NCI-H526 (cell line): ENCODE measurements around the gene YARS2.
"Not testable (repeated sequence)": the region's sequence is repeated elsewhere in the genome, so short reads cannot be mapped to it uniquely, and the experiment has no call there.

Experiments used
- DNase-seq, 2 experiments: peaks; one replicate each; lab custom pipeline; 2025; lab: John Stamatoyannopoulos, UW

Gene YARS2

DNA sequence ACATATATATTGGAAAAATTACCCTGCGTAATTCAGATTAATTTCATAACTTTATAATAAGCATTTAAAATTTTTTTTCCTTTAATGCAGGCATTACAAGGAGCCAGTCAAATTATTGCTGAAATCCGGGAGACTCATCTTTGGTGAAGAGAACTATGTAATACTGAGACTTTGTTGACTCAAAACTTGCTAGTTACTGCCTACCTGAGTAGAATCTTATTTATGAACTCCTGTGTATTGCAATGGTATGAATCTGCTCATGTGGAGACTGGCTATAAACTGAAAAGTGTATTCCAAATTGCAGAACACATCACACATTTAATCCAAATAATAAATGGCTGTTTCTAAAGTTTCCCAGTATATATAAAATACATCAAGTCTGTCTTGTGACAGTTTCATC is 12.4 kb downstream of the YARS2 start:
- DNase-seq, result no peak

DNA sequence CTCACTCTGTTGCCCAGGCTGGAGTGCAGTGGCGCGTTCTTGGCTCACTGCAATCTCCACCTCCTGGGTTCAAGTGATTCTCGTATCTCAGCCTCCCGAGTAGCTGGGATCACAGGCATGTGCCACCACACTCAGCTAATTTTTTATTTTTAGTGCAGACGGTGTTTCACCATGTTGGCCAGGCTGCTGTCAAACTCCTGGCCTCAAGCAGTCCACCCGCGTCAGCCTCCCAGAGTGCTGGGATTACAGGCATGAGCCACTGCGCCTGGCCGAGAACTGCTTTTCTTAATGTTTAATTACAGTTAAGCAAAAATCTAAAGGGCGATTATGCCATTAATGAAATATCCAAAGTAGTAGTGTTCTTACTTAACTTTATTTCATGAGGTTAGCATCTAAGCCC is 13.6 kb downstream of the YARS2 start:
- no peak for DNase-seq

DNA sequence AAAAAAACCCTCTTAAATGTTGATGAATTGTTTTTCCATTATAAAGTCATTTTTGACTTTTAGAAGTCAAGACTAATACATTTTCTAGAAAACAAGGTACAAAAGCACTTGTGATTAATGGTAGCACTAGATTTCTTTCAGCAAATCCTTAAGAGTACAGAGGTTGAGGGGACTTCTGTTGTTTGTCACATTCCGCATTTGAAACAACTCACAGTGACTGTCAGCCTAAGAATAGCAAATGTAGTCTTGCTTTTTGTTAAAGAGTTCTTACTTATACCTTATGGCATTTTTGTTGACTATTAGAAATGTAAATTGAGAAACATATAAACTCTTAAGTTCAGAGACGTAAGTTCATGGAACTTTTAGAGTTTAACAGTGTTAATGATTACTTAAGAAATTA is 16.4 kb downstream of the YARS2 start:
- no peak for DNase-seq

DNA sequence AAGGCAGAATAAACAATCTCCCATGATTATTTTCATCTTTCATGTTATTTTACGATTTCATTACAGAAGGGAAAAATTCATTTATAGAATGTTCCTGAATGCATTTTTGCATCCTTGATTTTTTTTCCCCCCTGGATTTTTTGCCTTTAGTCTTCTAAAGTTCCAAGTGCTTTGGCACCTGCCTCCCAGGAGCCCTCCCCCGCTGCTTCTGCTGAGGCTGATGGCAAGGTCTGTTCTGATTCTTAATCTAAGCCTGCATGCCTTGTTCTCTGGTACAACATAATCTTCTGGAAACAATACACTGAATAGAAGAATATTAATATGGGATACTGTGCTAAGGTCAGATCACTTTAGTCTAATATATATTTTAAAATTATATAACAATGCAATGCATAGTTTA is 18.0 kb downstream of the YARS2 start:
- no peak for DNase-seq

DNA sequence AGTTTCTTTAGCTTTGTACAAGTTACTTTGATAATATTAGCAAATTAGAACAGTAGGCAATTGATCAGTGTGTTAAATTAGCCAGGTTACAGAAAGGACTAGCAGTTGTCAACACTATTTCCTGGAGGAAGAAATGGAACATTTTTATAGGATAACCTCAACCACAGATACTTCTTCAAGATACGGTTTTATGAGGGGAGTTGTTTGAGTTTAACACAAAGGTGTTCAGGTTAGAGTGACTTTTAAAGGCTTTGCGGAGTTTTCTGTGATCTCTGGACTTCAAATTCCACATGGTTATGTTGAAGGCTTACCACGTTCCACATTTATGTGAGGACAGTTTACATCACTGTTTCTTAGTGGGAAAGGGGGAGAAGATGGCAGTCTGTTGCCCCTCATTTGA is 19.3 kb downstream of the YARS2 start:
- DNase-seq, result no peak

DNA sequence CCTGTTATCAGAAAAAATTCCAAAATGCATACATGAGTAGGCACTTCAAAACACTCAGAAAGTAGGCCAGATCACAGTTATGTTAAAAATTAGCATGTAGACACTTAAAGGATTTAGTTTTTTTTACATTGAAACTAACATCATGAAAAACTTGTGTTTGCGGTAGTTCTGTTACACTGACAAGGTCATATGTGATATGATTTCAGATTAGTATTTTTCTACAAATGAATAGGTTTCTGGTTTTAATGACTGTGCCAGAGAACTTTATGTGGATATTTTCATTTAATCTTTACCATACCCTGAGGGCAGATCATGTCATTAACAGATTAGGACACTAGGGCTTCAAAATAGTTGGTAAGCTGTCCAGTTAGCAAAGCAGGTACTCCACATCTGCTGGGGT is 20.7 kb downstream of the YARS2 start:
- DNase-seq, result no peak

DNA sequence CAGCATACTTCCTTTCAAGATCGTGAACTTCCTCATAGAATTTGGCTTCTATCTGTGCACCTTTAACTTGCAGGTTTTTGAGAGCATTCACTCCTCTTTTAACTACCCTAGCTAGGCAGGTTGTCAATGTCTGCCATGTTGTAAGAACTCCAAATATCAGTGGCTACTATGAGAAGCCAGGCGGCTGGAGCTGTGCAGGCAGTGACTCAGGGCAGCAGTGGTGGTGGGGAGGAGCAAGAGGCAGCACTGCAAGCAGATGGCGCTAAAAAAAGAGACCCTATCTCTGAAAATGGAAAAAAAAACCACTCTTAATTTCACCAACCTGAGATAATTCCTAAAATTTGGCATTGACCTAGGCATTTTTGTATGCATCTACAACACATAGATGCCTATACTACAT is 28.5 kb downstream of the YARS2 start:
- DNase-seq, result peak in 1 of 2 experiments; percentile 11

DNA sequence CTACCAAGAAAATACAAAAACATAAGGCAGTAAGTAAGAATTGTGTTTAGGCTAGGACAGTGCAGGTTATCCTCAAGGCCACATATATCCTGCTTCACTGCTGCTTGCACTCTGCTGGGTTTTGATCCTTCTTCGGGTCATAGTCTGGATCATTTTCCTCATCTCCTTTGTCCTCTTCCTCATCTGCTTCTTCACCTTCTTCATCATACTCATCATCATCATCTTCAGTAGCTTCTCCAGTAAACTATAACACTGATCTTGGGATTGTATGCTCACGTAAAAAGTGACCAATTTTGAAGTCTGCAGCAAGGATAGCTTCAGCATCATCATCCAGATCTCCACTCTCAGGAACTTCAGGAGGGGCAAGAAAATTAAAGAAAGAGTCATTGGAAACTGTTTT is 29.4 kb downstream of the YARS2 start:
- no peak for DNase-seq

DNA sequence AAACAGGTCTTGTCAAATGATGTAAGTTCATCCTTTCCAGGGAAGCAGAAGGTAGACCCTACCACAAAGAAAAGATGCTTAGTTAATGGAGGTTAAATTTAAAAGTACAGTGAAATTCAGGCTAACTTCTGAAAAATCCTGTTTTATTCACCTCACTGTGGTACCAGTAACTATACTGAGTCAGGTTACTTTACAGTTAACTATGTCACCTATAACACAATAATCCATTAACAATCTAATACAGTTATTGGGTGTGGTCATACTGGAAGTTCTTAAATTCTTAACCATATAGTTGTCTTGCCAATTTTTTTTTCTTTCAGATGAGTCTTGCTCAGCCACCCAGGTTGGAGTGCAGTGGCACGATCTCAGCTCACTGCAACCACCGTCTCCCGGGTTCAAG is 30.4 kb downstream of the YARS2 start:
- DNase-seq, result not testable (repeated sequence)

DNA sequence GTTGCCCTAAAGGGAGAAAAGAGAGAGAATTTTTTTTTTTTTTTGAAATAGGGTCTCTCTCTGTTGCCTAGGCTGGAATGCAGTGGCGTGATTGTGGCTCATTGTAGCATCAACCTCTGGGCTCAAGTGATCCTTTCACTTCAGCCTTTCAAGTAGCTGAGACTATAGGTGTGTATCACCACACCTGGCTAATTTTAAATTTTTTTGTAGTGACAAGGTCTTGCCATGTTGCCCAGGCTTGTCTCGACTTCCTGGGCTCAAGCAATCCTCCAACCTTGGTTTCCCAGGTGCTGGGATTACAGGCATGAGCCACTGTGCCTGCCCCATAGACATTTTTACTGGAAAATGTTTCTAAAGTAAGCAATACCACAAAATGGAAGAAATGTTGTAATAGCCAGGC is 36.8 kb downstream of the YARS2 start:
- no peak for DNase-seq

DNA sequence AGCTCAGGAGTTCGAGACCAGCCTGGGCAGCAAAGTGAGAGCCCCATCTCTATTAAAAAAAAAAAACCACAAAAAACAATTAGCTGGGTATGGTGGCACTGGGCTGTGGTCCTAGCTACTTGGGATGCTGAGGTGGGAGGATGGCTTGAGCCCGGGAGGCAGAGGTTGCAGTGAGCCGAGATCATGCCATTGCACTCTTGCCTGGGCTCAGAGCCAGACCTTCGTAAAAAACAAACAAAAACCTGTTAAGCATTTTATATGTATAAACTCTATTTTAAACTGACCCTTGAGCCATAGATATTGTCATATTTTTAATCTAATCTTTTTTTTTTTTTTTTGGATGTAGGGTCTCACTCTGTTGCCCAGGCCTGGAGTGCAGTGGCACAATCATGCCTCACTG is 40.9 kb downstream of the YARS2 start:
- DNase-seq, result no peak

DNA sequence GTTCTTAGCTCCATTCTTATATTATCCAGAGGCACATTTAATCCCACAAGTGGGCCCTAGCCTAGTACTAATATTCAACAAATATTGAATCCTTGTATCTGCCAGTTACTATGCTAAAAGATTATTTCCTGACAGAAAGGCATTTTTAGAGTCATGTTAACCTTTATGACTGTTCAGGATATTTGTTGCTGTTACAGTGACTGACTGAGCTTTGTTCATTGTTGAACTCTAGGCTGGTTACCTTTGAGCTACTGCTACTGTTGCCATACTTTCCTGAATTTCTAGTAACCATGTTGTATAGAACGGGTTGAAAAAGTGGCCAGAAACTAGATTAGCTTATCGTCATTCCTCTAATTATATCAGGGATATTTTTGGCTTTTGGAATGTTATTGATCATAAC is 46.8 kb downstream of the YARS2 start:
- DNase-seq, result no peak

DNA sequence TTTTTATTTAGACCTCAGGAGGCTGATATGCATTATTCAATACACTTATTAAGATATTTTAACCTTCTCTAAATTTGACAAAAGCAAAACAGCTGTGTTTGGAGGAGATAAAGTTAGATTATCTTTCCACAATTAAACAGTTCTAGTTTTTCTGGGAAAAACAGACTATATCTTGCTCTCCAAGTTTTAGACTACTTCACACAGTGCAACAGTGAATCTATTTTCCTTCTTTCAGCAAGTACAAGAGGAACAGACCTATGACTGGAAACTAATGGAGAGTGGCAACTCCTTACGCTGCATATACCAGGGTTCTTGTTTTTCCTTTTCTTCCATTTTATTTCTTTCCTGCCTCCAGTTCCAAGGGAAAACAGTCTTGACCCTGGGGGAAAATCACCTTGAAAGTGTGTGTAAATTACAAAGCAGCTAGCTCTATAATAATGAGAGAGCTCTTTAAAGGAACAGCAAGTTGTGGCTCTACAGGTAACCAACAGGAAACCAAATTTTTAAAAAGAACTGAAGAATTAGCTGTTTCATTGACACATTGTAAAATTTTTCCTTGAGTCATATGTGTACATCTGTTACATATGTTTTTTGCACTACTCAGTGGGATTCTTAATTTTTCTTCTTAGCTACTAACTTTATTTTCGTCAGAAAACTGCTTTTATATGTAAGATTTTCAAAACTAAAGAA is 49.2 kb downstream of the YARS2 start:
- no peak for DNase-seq

DNA sequence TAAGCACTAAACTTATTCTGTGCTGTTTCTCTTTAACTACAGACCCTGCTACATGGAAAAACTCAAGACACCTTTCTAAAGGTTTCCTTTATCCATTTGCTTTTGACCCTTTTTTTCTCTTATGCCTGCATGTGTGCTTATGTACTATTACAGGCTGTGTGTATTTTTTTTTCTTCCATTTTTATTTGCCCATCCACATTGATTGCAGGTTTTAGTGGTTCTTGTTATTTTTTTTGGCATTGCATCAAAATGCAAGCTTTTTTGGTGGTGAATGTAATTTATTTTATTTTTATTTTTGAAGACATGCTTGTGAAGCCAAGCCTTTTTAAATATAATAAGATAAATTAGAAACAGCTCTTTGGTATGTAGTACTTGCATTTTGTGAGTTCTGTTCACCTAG is 49.9 kb downstream of the YARS2 start:
- DNase-seq, result no peak

DNA sequence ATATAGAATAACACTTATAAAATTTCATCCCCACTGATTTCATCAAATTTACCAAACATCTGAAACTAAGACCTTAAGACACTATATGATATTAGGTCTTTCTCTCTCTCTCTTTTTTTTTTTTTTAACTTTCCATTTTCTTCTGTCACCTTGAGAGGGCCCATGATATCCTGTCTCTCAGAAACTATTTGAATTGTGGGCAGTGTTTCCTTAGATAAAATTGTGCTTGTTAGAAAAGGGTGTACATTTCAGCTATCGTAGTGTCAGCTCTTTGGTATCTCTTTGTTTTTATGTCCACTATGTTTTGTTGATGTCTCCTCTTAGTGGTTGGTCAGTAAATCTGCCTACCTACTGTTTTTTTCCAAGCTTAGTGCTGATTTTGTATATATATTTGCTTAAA is 52.8 kb downstream of the YARS2 start:
- no peak for DNase-seq

DNA sequence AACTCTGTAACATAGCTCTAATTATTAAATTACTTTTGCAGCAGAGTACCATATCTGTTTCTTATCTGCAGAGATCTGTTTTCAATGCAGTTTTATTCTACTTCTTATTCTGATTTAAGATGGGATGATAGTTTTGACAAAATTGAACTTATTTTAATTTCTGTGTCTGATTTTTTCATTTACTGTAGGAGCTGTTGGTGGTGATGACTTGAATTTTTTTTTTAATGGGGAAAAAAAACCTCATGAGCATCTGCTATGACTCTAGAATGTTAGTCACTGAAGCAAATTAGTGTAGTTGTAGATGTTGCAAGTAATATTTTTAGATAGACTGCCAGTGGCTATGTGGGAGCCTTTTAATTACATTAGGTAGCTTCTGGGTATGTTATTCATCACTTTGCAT is 53.2 kb downstream of the YARS2 start:
- no peak for DNase-seq

DNA sequence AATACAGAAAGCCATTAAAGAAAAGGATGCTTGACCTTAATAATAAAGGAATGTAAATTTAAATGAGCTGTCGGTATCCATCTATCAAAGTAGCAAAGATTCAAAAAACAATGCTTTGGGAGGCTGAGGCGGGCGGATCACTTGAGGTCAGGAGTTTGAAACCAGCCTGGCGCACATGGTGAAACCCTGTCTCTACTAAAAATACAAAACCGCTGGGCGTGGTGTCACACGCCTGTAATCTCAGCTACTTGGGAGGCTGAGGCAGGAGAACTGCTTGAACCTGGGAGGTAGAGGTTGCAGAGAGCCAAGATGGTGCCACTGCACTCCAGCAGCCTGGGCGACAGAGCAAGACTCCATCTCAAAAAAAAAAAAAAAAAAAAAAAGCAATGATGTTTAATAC is 56.3 kb downstream of the YARS2 start:
- DNase-seq, result not testable (repeated sequence)

DNA sequence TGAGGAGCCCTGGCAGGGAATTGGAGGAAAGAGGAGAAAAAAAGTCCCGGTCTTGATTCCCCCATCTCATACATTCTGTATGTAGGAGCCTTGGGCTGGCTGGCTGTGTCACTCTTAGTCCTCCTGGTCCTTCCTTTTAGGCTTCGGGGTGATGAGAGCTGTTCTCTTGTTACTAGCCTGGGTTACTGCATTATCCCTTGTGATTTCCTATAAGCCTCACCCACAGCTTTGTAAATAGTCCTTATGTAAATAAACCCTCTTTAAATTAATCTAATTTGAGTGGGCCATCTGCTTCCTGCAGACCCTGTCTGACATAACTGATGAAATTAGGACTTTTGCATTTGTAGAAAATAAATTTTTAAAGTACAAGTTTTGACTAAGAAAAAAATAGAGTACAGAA is 57.4 kb downstream of the YARS2 start:
- DNase-seq, result peak; percentile 27 to 58

DNA sequence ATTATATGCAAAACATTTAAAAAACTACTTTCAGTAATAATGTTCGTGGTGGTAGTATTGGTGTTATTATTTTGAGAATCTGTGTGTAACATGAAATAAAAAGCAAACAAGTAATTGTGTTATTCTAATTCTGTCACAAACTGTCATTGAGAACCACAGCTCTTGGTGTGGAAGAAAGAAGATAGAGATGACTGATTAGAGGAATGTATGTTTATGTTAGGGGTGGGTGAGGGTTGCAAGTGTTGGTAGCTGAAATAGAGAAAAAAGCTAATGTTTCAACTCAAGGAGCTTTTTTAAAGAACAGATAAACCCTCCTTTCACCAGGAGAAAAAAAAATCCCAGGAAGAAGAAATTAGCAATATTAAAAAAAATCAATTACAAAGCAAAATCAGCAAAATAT is 58.3 kb downstream of the YARS2 start:
- DNase-seq, result no peak
